Lung (tissue), 12 donors: ENCODE data around the gene MAPK14. TPM values are rescaled to one million over a fixed set of nuclear protein-coding genes. Genes with fewer than 3 reads are reported as not detected.

Experiments used
- ATAC-seq: fragments of 200-7000 bp; cut with Tn5 transposase; one replicate; pipeline ENCODE4 v1.9.1; 2020; ENCODE audit warnings: moderate number of reproducible peaks; ENCODE audit not compliant: insufficient read depth, low FRiP score
- DNase-seq, 3 donors: peaks; one replicate each; pipeline ENCODE4 v3.0.0-alpha.2; 2013 to 2017
- H3K27ac ChIP-seq, 2 donors: one replicate each; pipeline ENCODE4 v1.5.1; 2013; ENCODE audit warnings: mild to moderate bottlenecking in 2 of 2, moderate library complexity in 2 of 2, control low read depth in 1 of 2, inconsistent platforms in 1 of 2, low read depth in 1 of 2, low read length in 1 of 2
- H3K27me3 ChIP-seq, 3 donors: one replicate each; pipeline ENCODE4 v1.5.1; 2013; ENCODE audit warnings: low read length in 2 of 3; ENCODE audit not compliant: control insufficient read depth in 3 of 3, insufficient read depth in 3 of 3
- H3K36me3 ChIP-seq, 4 donors: one replicate each; pipeline ENCODE4 v1.5.1; 2013; ENCODE audit warnings: low read length in 4 of 4, mild to moderate bottlenecking in 1 of 4, moderate library complexity in 1 of 4; ENCODE audit not compliant: control insufficient read depth in 4 of 4, insufficient read depth in 4 of 4
- H3K4me1 ChIP-seq, 5 donors: one replicate each; pipeline ENCODE4 v1.5.1; 2013; ENCODE audit warnings: low read length in 5 of 5, mild to moderate bottlenecking in 2 of 5, moderate library complexity in 1 of 5; ENCODE audit not compliant: control insufficient read depth in 5 of 5, insufficient read depth in 5 of 5
- H3K4me3 ChIP-seq: one replicate; pipeline ENCODE4 v1.5.1; 2013; ENCODE audit warnings: mild to moderate bottlenecking, control low read depth, moderate library complexity
- H3K9ac ChIP-seq, 2 donors: one replicate each; pipeline ENCODE4 v1.5.1; 2013; ENCODE audit warnings: low read length in 2 of 2, control low read depth in 1 of 2; ENCODE audit not compliant: insufficient read depth in 1 of 2
- H3K9me3 ChIP-seq, 4 donors: one replicate each; pipeline ENCODE4 v1.5.1; 2013; ENCODE audit warnings: low read length in 3 of 4, mild to moderate bottlenecking in 1 of 4, moderate library complexity in 1 of 4; ENCODE audit not compliant: control insufficient read depth in 4 of 4, insufficient read depth in 3 of 4
- CTCF ChIP-seq: IDR thresholded peaks from 2 replicates; pipeline ENCODE4 v1.5.1; 2012; ENCODE audit warnings: mild to moderate bottlenecking; ENCODE audit errors: control extremely low read depth, extremely low read depth
- WGBS, 2 donors: extraction: QIAGEN DNeasy Blood & Tissue Kit; methylation state at CpG; one replicate each; pipeline ENCODE4 v1.1.7; 2013; 5-methylcytosine and 5-hydroxymethylcytosine counted together
- polyA plus RNA-seq, 2 donors: library from polyadenylated mRNA; stranded (reverse); fragments of 200-250 nt; gene quantifications; one replicate each; pipeline ENCODE4 v1.2.1, GENCODE V29; 2013
- total RNA-seq, 2 donors: library from RNA; depleted of rRNA in 1 of 2; stranded (reverse); fragments of >200 nt in 1 of 2; gene quantifications; one replicate each; pipeline ENCODE4 v1.2.1, GENCODE V29; 2014 to 2021
- donor health status: control.
- donor health status: control.
- donor health status: Bipolar disorder and iron deficiency.
- donor health status: healthy.
- donor health status: DM: yes; HTN: yes; CAD: no.

MAPK14 gene
- total and polyA plus RNA-seq, 4 donors, result 12.8 to 93.3 (median 59.5) TPM

- 53 to 54% methylated on average over 6 of the region's 6 CpGs for WGBS, 2 donors
- Histone ChIP-seq H3K27ac (no peak overlapping the region), H3K36me3 (peaks cover 12 to 30% (median 17%) of the 10 kb centered on the region in 4 donors), H3K9ac (no peak overlapping the region), H3K4me1 (peaks cover 0 to 9% (median 3%) of the 10 kb centered on the region in 5 donors), H3K27me3 (no peaks in the 10 kb centered on the region), H3K4me3 (no peak overlapping the region), H3K9me3 (no peaks in the 10 kb centered on the region)
- DNase-seq (no peak), ATAC-seq (no peak)
- no peak for TF ChIP-seq CTCF
Measured at GRCh38 chr6:36099869-36100483, 72.4 kb downstream of the MAPK14 start.

GRCh38 chr6:36101691-36102090 is 74.1 kb downstream of the MAPK14 start:
- no peak for ATAC-seq
- whole genome bisulfite sequencing, 2 donors, result 96 to 97% methylated on average over 3 of the region's 3 CpGs
- no peak for TF ChIP-seq CTCF

GRCh38 chr6:36102853-36103252 is 75.2 kb downstream of the MAPK14 start:
- DNase-seq, result no peak
- no peak for ATAC-seq

More at GRCh38 chr6:36101691-36102090, 74.1 kb downstream of the MAPK14 start:
- H3K4me3 ChIP-seq, result no peak overlapping the region
- peaks cover 11 to 29% (median 17%) of the 10 kb centered on the region in 4 donors for H3K36me3 ChIP-seq
- no peak overlapping the region for H3K9ac ChIP-seq
- H3K27ac ChIP-seq, result no peak overlapping the region
- no peak for DNase-seq
- H3K27me3 ChIP-seq, result no peaks in the 10 kb centered on the region
- H3K9me3 ChIP-seq, result no peaks in the 10 kb centered on the region
- H3K4me1 ChIP-seq, result peaks cover 0 to 10% (median 0%) of the 10 kb centered on the region in 5 donors

More at GRCh38 chr6:36102853-36103252, 75.2 kb downstream of the MAPK14 start:
- Histone ChIP-seq H3K27ac (no peak overlapping the region), H3K36me3 (peaks cover 15 to 30% (median 19%) of the 10 kb centered on the region in 4 donors), H3K9ac (no peak overlapping the region), H3K4me3 (no peak overlapping the region), H3K4me1 (peaks cover 0 to 10% (median 0%) of the 10 kb centered on the region in 5 donors), H3K9me3 (no peaks in the 10 kb centered on the region), H3K27me3 (no peaks in the 10 kb centered on the region)
- TF ChIP-seq CTCF, result no peak
- 70 to 79% methylated on average over 4 of the region's 4 CpGs for WGBS, 2 donors
